Measurements from ENCODE around the gene ADAM8. TPM values are rescaled to one million over a fixed set of nuclear protein-coding genes. Genes with fewer than 3 reads are reported as not detected.

Gene ADAM8
- total and polyA plus RNA-seq, 2 of the 4 experiments (the other 2 are of a cell fraction): under 0.01 to 0.74 TPM

DNA sequence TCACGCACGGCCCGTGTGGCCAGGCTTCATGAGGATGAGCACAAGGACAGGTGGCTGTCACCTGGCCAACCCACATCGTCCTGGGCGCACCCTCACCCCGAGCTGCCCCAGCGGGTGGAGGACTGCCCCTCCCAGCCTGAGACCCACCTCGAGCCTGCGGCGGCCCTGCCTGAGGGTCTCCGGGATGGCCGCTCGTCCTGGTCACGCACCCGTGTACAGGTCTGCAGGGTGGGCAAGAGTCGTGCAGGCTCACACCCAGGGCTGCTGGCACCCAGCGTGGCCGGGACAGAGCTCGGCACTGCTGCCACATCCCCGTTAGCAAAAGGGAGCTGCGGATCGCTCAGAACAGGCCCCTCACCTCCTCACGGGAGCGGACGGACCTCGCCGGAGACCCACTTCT, 61.1 kb downstream of the ADAM8 start:
- Histone ChIP-seq H2BK120ac (ENCODE audit: low read depth, low read length) (no peak overlapping the region), H3K56ac (ENCODE audit: extremely low read depth, insufficient read depth, low read length) (no peak overlapping the region), H2BK15ac (ENCODE audit: low read depth, low read length) (no peak overlapping the region), H2BK20ac (ENCODE audit: low read depth, low read length) (no peak overlapping the region), H4K5ac (ENCODE audit: low read depth, low read length) (no peak overlapping the region), H3K4ac (ENCODE audit: low read depth, low read length) (no peak overlapping the region), H4K91ac (ENCODE audit: insufficient read depth, low read depth, low read length) (no peak overlapping the region), H3K9ac (ENCODE audit: low read depth, low read length) (no peak overlapping the region), H3K9me3 (ENCODE audit: control insufficient read depth, insufficient read depth, low read length) (peaks cover 2% of the 10 kb centered on the region; the same call in 1 of the 2 replicates), H3K4me2 (ENCODE audit: low read depth, low read length) (no peak overlapping the region), H3K79me1 (ENCODE audit: low read depth in 1 of 2, low read length in 2 of 2) (no peaks in the 10 kb centered on the region), H3K14ac (replicated peaks; ENCODE audit: low read depth, low read length) (no peak overlapping the region), H3K4me1 (ENCODE audit: control insufficient read depth, insufficient read depth, low read length) (no peaks in the 10 kb centered on the region), H4K8ac (ENCODE audit: low read depth in 2 of 2, low read length in 2 of 2) (no peak overlapping the region), H3K27ac (ENCODE audit: insufficient read depth, low read length) (no peak overlapping the region), H4K20me1 (ENCODE audit: insufficient read depth, low read length) (no peaks in the 10 kb centered on the region), H3K27me3 (ENCODE audit: control insufficient read depth, insufficient read depth, low read length) (peaks cover 9% of the 10 kb centered on the region; the same call in 1 of the 2 replicates), H3K23ac (ENCODE audit: low read depth, low read length) (no peak overlapping the region), H3K9me1 (ENCODE audit: insufficient read depth, low read length) (no peaks in the 10 kb centered on the region), H2BK5ac (ENCODE audit: low read depth, low read length, poor library complexity, severe bottlenecking) (no peak overlapping the region), H2AK5ac (ENCODE audit: low read depth, low read length) (no peak overlapping the region), H3K4me3 (ENCODE audit: insufficient read depth, low read depth, low read length) (no peak overlapping the region), H3K18ac (ENCODE audit: low read depth, low read length) (no peak overlapping the region), H2AFZ (replicated peaks; ENCODE audit: low read length, poor library complexity) (no peak overlapping the region), H2AK9ac (replicated peaks; ENCODE audit: low read depth, low read length, poor library complexity) (no peak overlapping the region), H3K36me3 (ENCODE audit: control insufficient read depth, insufficient read depth, low read length) (no peaks in the 10 kb centered on the region)
- in situ Hi-C loops (cut with MboI; ENCODE audit: low sequenced_read_pairs) (no loop called here), dilution Hi-C loops (cut with HindIII; ENCODE audit: low sequenced_read_pairs, unreplicated experiment) (no loop called here), intact Hi-C loops (cut with micrococcal nuclease) (no loop called here)
- ATAC-seq (ENCODE audit: low read depth) (no peak), DNase-seq (no peak)
- CTCF ChIA-PET: no interaction called here
- no peak for TF ChIP-seq POLR2A (IDR thresholded peaks at IDR 0.05; ENCODE audit: low read depth, low read length)
- no peak for TF ChIP-seq CEBPB (IDR thresholded peaks at IDR 0.05; ENCODE audit: low read depth, low read length)
- no peak for TF ChIP-seq RCOR1 (IDR thresholded peaks at IDR 0.05; ENCODE audit: insufficient replicate concordance, low read length)
- TF ChIP-seq MXI1 (IDR thresholded peaks at IDR 0.05; ENCODE audit: borderline replicate concordance, low read depth, low read length): no peak
- no peak for TF ChIP-seq BHLHE40 (IDR thresholded peaks at IDR 0.05; ENCODE audit: low read depth, low read length)
- TF ChIP-seq MAZ (IDR thresholded peaks at IDR 0.05; ENCODE audit: borderline replicate concordance, low read depth, low read length): no peak
- TF ChIP-seq SMC3 (IDR thresholded peaks at IDR 0.05; ENCODE audit: low read depth, low read length): no peak
- TF ChIP-seq NFE2L2 (IDR thresholded peaks at IDR 0.05; ENCODE audit: low read depth, low read length): no peak
- TF ChIP-seq, protein P1, sequence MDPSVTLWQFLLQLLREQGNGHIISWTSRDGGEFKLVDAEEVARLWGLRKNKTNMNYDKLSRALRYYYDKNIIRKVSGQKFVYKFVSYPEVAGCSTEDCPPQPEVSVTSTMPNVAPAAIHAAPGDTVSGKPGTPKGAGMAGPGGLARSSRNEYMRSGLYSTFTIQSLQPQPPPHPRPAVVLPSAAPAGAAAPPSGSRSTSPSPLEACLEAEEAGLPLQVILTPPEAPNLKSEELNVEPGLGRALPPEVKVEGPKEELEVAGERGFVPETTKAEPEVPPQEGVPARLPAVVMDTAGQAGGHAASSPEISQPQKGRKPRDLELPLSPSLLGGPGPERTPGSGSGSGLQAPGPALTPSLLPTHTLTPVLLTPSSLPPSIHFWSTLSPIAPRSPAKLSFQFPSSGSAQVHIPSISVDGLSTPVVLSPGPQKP (IDR thresholded peaks at IDR 0.05; ENCODE audit: borderline replicate concordance, low read depth, low read length): no peak
- TF ChIP-seq RAD21 (IDR thresholded peaks at IDR 0.05; ENCODE audit: low read length): no peak
- TF ChIP-seq FOS (IDR thresholded peaks at IDR 0.05; ENCODE audit: low read depth, low read length): no peak
- TF ChIP-seq, protein P2, sequence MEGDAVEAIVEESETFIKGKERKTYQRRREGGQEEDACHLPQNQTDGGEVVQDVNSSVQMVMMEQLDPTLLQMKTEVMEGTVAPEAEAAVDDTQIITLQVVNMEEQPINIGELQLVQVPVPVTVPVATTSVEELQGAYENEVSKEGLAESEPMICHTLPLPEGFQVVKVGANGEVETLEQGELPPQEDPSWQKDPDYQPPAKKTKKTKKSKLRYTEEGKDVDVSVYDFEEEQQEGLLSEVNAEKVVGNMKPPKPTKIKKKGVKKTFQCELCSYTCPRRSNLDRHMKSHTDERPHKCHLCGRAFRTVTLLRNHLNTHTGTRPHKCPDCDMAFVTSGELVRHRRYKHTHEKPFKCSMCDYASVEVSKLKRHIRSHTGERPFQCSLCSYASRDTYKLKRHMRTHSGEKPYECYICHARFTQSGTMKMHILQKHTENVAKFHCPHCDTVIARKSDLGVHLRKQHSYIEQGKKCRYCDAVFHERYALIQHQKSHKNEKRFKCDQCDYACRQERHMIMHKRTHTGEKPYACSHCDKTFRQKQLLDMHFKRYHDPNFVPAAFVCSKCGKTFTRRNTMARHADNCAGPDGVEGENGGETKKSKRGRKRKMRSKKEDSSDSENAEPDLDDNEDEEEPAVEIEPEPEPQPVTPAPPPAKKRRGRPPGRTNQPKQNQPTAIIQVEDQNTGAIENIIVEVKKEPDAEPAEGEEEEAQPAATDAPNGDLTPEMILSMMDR (conservative IDR thresholded peaks at IDR 0.05; ENCODE audit: low read depth, low read length): no peak
- TF ChIP-seq CHD1 (IDR thresholded peaks at IDR 0.05; ENCODE audit: low read depth, low read length): no peak
- no peak for TF ChIP-seq RFX5 (IDR thresholded peaks at IDR 0.05; ENCODE audit: low read depth, low read length)
- no TSS peak for BruUV-seq (replicated peaks)
- WGBS, 2 experiments (ENCODE audit: extremely low coverage in 2 of 2, insufficient read length in 1 of 2): 89% methylated on average over 22 of the region's 27 CpGs; no CpG with 5 or more reads in 1 of the 2 experiments
- POLR2A ChIA-PET (ENCODE audit: unreplicated experiment): no interaction called here
